Neural progenitor cell (in vitro differentiated cells): Measurements from ENCODE around the gene NR2C2. TPM values are rescaled to one million over a fixed set of nuclear protein-coding genes. Genes with fewer than 3 reads are reported as not detected.

Source experiments
- DNase-seq: peaks from one replicate; pipeline ENCODE4 v3.0.0-alpha.2; 2016; ENCODE audit warnings: low spot score
- H2AFZ ChIP-seq: fragments of 200-600 bp; sonication (generic); replicated peaks from 2 replicates; pipeline ENCODE4 v1.6.1; 2016; ENCODE audit warnings: antibody characterized with exemption
- H3F3A ChIP-seq: fragments of 200-600 bp; sonication (generic); 2 replicates; pipeline ENCODE4 v1.6.1; 2016; ENCODE audit warnings: antibody characterized with exemption, low read depth
- H3K27ac ChIP-seq: fragments of 200-600 bp; sonication (generic); 2 replicates; pipeline ENCODE4 v1.5.1; 2016; ENCODE audit warnings: mild to moderate bottlenecking
- H3K27me3 ChIP-seq: fragments of 200-600 bp; sonication (generic); 2 replicates; pipeline ENCODE4 v1.6.1; 2016; ENCODE audit warnings: mild to moderate bottlenecking, moderate library complexity
- H3K36me3 ChIP-seq: fragments of 200-600 bp; sonication (generic); 2 replicates; pipeline ENCODE4 v1.5.1; 2016
- H3K4me1 ChIP-seq: fragments of 200-600 bp; sonication (generic); 2 replicates; pipeline ENCODE4 v1.6.1; 2016; ENCODE audit warnings: mixed run types
- H3K4me2 ChIP-seq: fragments of 200-600 bp; sonication (generic); 2 replicates; pipeline ENCODE4 v1.6.1; 2016
- H3K4me3 ChIP-seq: fragments of 200-600 bp; sonication (generic); 2 replicates; pipeline ENCODE4 v1.5.1; 2016
- H3K79me2 ChIP-seq: fragments of 200-600 bp; sonication (generic); 2 replicates; pipeline ENCODE4 v1.6.1; 2016; ENCODE audit warnings: low read depth
- H3K9ac ChIP-seq: fragments of 200-600 bp; sonication (generic); 2 replicates; pipeline ENCODE4 v1.6.1; 2016
- H3K9me3 ChIP-seq: fragments of 200-600 bp; sonication (generic); 2 replicates; pipeline ENCODE4 v1.5.1; 2016; ENCODE audit warnings: low read depth
- H4K20me1 ChIP-seq: fragments of 200-600 bp; sonication (generic); 2 replicates; pipeline ENCODE4 v1.6.1; 2016; ENCODE audit warnings: low read depth
- H3K27ac Mint-ChIP-seq: 3 replicates; pipeline ENCODE4 v1.8.0; 2021; ENCODE audit warnings: mixed read lengths
- H3K27me3 Mint-ChIP-seq: 2 replicates; pipeline ENCODE4 v1.8.0; 2022; ENCODE audit warnings: low read depth, mild to moderate bottlenecking, inconsistent platforms, moderate library complexity, mixed read lengths; ENCODE audit not compliant: insufficient read depth
- H3K36me3 Mint-ChIP-seq: 3 replicates; pipeline ENCODE4 v1.8.0; 2021; ENCODE audit warnings: mixed read lengths
- H3K4me1 Mint-ChIP-seq: 3 replicates; pipeline ENCODE4 v1.8.0; 2021; ENCODE audit warnings: mixed read lengths
- H3K4me3 Mint-ChIP-seq: 3 replicates; pipeline ENCODE4 v1.8.0; 2021; ENCODE audit warnings: mild to moderate bottlenecking, moderate library complexity, mixed read lengths
- H3K9me3 Mint-ChIP-seq: 3 replicates; pipeline ENCODE4 v1.8.0; 2020; ENCODE audit warnings: mixed read lengths
- EZH2 ChIP-seq: fragments of 200-600 bp; sonication (generic); IDR thresholded peaks from 2 replicates; pipeline ENCODE4 v1.6.1; 2017; ENCODE audit warnings: antibody characterized with exemption, mild to moderate bottlenecking, moderate library complexity
- EZH2phosphoT487 ChIP-seq: fragments of 200-600 bp; sonication (generic); IDR thresholded peaks from 2 replicates; pipeline ENCODE4 v1.6.1; 2017; ENCODE audit warnings: antibody characterized with exemption
- total RNA-seq: library from RNA; depleted of rRNA; stranded (reverse); fragments of >200 nt; gene quantifications from 2 replicates; pipeline ENCODE4 v1.2.3, GENCODE V29; 2015; ENCODE audit warnings: low replicate concordance
- TF ChIP-seq, protein P1 (sequence below): fragments of 200-600 bp; sonication (generic); IDR thresholded peaks from 2 replicates; pipeline ENCODE4 v1.5.1; 2017; ENCODE audit warnings: antibody characterized with exemption, mild to moderate bottlenecking

The NR2C2 gene
- total RNA-seq, 1 donor from 2014 or later = 57.3 TPM

DNA sequence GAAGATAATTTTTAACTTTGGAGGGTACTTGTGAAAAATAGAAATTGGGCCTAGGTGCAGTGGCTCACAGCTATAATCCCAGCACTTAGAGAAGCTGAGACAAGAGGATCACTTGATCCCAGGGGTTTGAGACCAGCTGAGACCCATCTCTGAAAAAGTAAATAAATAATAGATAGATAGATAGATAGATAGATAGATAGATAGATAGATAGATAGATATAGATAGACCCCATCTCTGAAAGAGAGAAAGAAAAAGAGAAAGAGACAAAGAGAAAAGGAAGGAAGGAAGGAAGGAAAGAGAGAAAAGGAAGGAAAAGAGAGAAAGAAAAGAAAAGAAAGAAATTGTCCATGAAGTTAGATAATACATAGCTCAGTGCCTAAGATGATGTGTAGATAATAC is 82.2 kb downstream of the NR2C2 start:
- Histone ChIP-seq H4K20me1 (no peaks in the 10 kb centered on the region), H3K27me3 (no peaks in the 10 kb centered on the region), H3K9ac (no peak overlapping the region), H3K36me3 (peaks cover 7% of the 10 kb centered on the region), H3K4me2 (no peak overlapping the region), H3K4me3 (no peak overlapping the region), H2AFZ (no peak overlapping the region), H3K9me3 (no peaks in the 10 kb centered on the region), H3K4me1 (no peaks in the 10 kb centered on the region), H3F3A (no peaks in the 10 kb centered on the region), H3K27ac (no peak overlapping the region), H3K79me2 (no peaks in the 10 kb centered on the region)
- Mint-ChIP-seq H3K4me3 (no peak overlapping the region), H3K36me3 (peaks cover 31% of the 10 kb centered on the region), H3K9me3 (no peaks in the 10 kb centered on the region), H3K4me1 (no peaks in the 10 kb centered on the region), H3K27me3 (peaks cover 4% of the 10 kb centered on the region), H3K27ac (no peak overlapping the region)
- TF ChIP-seq EZH2phosphoT487 (no peak), EZH2 (no peak)
- TF ChIP-seq, protein P1, sequence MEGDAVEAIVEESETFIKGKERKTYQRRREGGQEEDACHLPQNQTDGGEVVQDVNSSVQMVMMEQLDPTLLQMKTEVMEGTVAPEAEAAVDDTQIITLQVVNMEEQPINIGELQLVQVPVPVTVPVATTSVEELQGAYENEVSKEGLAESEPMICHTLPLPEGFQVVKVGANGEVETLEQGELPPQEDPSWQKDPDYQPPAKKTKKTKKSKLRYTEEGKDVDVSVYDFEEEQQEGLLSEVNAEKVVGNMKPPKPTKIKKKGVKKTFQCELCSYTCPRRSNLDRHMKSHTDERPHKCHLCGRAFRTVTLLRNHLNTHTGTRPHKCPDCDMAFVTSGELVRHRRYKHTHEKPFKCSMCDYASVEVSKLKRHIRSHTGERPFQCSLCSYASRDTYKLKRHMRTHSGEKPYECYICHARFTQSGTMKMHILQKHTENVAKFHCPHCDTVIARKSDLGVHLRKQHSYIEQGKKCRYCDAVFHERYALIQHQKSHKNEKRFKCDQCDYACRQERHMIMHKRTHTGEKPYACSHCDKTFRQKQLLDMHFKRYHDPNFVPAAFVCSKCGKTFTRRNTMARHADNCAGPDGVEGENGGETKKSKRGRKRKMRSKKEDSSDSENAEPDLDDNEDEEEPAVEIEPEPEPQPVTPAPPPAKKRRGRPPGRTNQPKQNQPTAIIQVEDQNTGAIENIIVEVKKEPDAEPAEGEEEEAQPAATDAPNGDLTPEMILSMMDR = no peak
- DNase-seq = no peak

DNA sequence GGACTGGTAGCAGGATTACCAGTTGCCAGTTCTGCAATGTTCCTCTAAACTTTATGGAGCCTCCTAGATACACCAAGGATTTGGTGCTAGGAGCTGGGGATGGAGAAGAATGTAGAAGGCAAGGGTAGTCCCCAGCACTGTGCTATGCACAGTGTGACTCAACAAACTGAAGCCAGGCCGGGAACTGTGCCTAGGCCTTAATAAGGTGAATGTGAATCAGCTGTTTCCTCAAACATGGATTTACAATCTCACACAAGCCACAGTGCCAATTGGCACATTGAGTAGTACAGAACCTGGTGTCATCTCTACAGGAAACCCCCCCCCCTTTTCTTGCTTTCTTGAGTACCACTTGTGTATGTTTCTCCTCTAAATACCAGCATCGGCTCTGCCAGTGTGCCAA is 85.3 kb downstream of the NR2C2 start:
- no peaks in the 10 kb centered on the region for H3K27me3 ChIP-seq
- H3K27ac ChIP-seq = no peak overlapping the region
- peaks cover under 1% of the 10 kb centered on the region for H4K20me1 ChIP-seq
- no peak overlapping the region for H2AFZ ChIP-seq
- no peak for DNase-seq
- no peaks in the 10 kb centered on the region for H3K9me3 Mint-ChIP-seq
- no peaks in the 10 kb centered on the region for H3K9me3 ChIP-seq
- TF ChIP-seq, protein P1 = no peak
- no peak for TF ChIP-seq EZH2
- TF ChIP-seq EZH2phosphoT487 = no peak
- no peaks in the 10 kb centered on the region for H3K4me1 Mint-ChIP-seq
- no peak overlapping the region for H3K4me3 ChIP-seq
- peaks cover 22% of the 10 kb centered on the region for H3K36me3 Mint-ChIP-seq
- no peaks in the 10 kb centered on the region for H3K36me3 ChIP-seq
- no peak overlapping the region for H3K4me2 ChIP-seq
- no peak overlapping the region for H3K9ac ChIP-seq
- H3K27ac Mint-ChIP-seq = no peak overlapping the region
- no peak overlapping the region for H3K4me3 Mint-ChIP-seq
- H3F3A ChIP-seq = peaks cover 3% of the 10 kb centered on the region
- H3K79me2 ChIP-seq = no peaks in the 10 kb centered on the region
- peaks cover 4% of the 10 kb centered on the region for H3K27me3 Mint-ChIP-seq
- H3K4me1 ChIP-seq = peaks cover under 1% of the 10 kb centered on the region

DNA sequence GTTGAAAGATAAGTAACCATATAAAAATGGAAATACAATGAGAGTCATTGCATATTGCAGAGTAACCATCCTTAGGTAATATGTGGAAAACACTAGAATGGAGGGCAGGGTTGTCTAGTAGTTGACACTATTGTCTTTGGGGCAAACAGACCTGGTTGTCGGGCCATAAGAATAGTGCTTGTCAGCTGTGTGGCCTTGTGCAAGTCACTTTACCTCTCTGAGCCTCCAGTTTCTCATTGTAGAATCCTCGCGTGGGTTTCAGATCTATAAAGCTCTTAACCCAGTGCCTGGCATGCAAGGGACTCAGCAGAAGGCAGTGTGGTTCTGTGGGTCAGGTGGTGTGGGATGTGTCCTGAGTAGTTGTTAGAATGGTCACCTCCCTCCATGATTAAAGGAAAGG is 85.7 kb downstream of the NR2C2 start:
- no peak overlapping the region for H3K4me2 ChIP-seq
- H3K36me3 Mint-ChIP-seq = peaks cover 22% of the 10 kb centered on the region
- H3K27ac ChIP-seq = no peak overlapping the region
- H2AFZ ChIP-seq = no peak overlapping the region
- H3K9me3 ChIP-seq = no peaks in the 10 kb centered on the region
- no peak overlapping the region for H3K4me3 Mint-ChIP-seq
- no peaks in the 10 kb centered on the region for H3K9me3 Mint-ChIP-seq
- H3K4me1 ChIP-seq = peaks cover 5% of the 10 kb centered on the region
- H3K4me1 Mint-ChIP-seq = peaks cover 2% of the 10 kb centered on the region
- no peaks in the 10 kb centered on the region for H3K27me3 ChIP-seq
- peaks cover 5% of the 10 kb centered on the region for H4K20me1 ChIP-seq
- H3K4me3 ChIP-seq = no peak overlapping the region
- TF ChIP-seq EZH2phosphoT487 (no peak), EZH2 (no peak)
- TF ChIP-seq, protein P1 = no peak
- H3F3A ChIP-seq = peaks cover 8% of the 10 kb centered on the region
- no peak overlapping the region for H3K9ac ChIP-seq
- H3K27me3 Mint-ChIP-seq = peaks cover 4% of the 10 kb centered on the region
- H3K36me3 ChIP-seq = no peaks in the 10 kb centered on the region
- DNase-seq = no peak
- no peaks in the 10 kb centered on the region for H3K79me2 ChIP-seq
- no peak overlapping the region for H3K27ac Mint-ChIP-seq
